Suprapubic skin (tissue), 4 donors: Measurements from ENCODE around the gene STX11. TPM values are rescaled to one million over a fixed set of nuclear protein-coding genes. Genes with fewer than 3 reads are reported as not detected.

Source experiments
- DNase-seq, 2 donors: peaks; one replicate each; pipeline ENCODE4 v3.0.0-alpha.2; 2019; ENCODE audit warnings: low spot score in 2 of 2
- H3K27ac ChIP-seq: fragments of 200-600 bp; sonication (generic); one replicate; pipeline ENCODE4 v1.5.1; 2019
- H3K27me3 ChIP-seq: fragments of 200-600 bp; sonication (generic); one replicate; pipeline ENCODE4 v1.5.1; 2019
- H3K36me3 ChIP-seq: fragments of 200-600 bp; sonication (generic); one replicate; pipeline ENCODE4 v1.5.1; 2019
- H3K4me1 ChIP-seq: fragments of 200-600 bp; sonication (generic); one replicate; pipeline ENCODE4 v1.5.1; 2019
- H3K4me3 ChIP-seq: fragments of 200-600 bp; sonication (generic); one replicate; pipeline ENCODE4 v1.5.1; 2019; ENCODE audit warnings: mild to moderate bottlenecking
- H3K9me3 ChIP-seq: fragments of 200-600 bp; sonication (generic); one replicate; pipeline ENCODE4 v1.5.1; 2019
- EP300 ChIP-seq: sonication (generic); formaldehyde crosslinking; IDR thresholded peaks from one replicate; pipeline ENCODE4 v1.6.1; 2017; ENCODE audit warnings: antibody characterized with exemption
- POLR2A ChIP-seq, 2 donors: fragments of 450-650 bp; IDR thresholded peaks; one replicate each; pipeline ENCODE4 v1.6.1; 2017; ENCODE audit warnings: antibody characterized with exemption in 2 of 2, mild to moderate bottlenecking in 2 of 2, moderate library complexity in 2 of 2
- POLR2AphosphoS5 ChIP-seq, 3 donors: sonication (generic); formaldehyde crosslinking; IDR thresholded peaks; one replicate each; pipeline ENCODE4 v1.6.1; 2017; ENCODE audit warnings: antibody characterized with exemption in 3 of 3
- WGBS: methylation state at CpG from one replicate; pipeline ENCODE4 v1.1.5; 2018; 5-methylcytosine and 5-hydroxymethylcytosine counted together
- total RNA-seq, 4 donors: library from RNA; depleted of rRNA; stranded (reverse); fragments of >200 nt; gene quantifications; one replicate each; pipeline ENCODE4 v1.1.0, GENCODE V29; 2016
- TF ChIP-seq, protein P1 (sequence below), 2 donors: fragments of 200-600 bp in 1 of 2; fragments of 450-650 bp in 1 of 2; sonication (generic) in 1 of 2; IDR thresholded peaks; one replicate each; pipeline ENCODE4 v1.5.1; 2016 to 2019; ENCODE audit warnings: antibody characterized with exemption in 2 of 2, mild to moderate bottlenecking in 1 of 2, moderate library complexity in 1 of 2

Gene STX11
- total RNA-seq, 4 donors from 2014 or later: 12.4 to 28.2 (median 17.3) TPM

DNA sequence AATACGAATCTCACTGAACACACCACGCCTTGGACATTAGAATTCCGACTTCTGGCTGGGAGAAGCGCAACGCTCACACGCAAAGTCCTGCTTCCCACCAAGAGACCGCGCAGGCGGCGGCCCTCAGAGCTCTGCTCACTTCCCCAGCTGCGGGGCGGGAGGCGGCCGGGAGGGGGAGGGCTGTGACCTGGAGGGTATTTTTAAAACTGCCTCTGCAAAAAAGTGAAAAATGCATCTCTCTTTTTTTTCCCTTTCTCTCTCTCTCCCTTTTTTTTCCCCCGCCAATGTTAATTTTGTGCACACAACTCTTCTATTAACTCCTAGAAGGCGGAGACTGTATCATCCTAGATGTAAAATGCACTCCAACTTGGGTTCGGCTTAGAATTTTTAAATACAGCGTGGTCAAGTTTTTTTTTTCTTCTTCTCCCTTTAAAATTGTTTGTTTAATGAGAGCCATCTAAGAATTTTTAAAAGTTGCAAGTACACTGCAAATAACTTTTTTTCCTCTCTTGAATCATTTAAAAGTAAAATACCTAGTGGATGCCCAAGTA lies 66.4 kb downstream of the STX11 start:
- TF ChIP-seq EP300 (no peak), POLR2AphosphoS5 (IDR thresholded peaks at IDR 0.05) (no peak), POLR2A (IDR thresholded peaks at IDR 0.05) (no peak)
- TF ChIP-seq, protein P1, sequence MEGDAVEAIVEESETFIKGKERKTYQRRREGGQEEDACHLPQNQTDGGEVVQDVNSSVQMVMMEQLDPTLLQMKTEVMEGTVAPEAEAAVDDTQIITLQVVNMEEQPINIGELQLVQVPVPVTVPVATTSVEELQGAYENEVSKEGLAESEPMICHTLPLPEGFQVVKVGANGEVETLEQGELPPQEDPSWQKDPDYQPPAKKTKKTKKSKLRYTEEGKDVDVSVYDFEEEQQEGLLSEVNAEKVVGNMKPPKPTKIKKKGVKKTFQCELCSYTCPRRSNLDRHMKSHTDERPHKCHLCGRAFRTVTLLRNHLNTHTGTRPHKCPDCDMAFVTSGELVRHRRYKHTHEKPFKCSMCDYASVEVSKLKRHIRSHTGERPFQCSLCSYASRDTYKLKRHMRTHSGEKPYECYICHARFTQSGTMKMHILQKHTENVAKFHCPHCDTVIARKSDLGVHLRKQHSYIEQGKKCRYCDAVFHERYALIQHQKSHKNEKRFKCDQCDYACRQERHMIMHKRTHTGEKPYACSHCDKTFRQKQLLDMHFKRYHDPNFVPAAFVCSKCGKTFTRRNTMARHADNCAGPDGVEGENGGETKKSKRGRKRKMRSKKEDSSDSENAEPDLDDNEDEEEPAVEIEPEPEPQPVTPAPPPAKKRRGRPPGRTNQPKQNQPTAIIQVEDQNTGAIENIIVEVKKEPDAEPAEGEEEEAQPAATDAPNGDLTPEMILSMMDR (IDR thresholded peaks at IDR 0.05): no peak
- WGBS: 8% methylated on average over 18 of the region's 18 CpGs
- no peaks in the 10 kb centered on the region for H3K27me3 ChIP-seq
- peak overlapping the region; percentile 85 for H3K27ac ChIP-seq
- H3K9me3 ChIP-seq: peaks cover 5% of the 10 kb centered on the region
- peaks cover 16% of the 10 kb centered on the region for H3K4me1 ChIP-seq
- peak overlapping the region; percentile 58 for H3K4me3 ChIP-seq
- H3K36me3 ChIP-seq: no peaks in the 10 kb centered on the region
- DNase-seq: no peak

DNA sequence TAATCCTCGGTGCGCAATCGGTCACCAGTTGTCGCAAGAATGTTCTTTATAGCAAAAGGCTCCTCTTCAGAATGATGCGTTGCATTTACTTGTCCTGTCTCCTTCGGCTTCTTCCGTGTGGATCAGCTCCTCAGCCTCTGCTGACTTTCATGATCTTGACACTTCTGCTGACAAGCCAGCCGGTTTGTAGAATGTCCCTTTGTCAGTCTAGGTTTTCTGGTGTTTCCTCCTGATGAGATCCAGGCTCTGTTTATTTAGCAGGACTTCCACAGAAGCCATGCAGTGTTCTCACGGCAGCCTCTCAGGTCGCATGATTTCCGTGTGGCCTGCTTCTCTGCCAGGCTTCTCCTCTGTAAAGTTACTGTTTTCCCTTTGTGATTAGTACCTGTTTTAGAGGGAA lies 66.9 kb downstream of the STX11 start:
- Histone ChIP-seq H3K4me3 (peak overlapping the region; percentile 58), H3K27me3 (no peaks in the 10 kb centered on the region), H3K9me3 (peaks cover 5% of the 10 kb centered on the region), H3K36me3 (no peaks in the 10 kb centered on the region), H3K27ac (peak overlapping the region; percentile 85), H3K4me1 (peaks cover 16% of the 10 kb centered on the region)
- WGBS: 63% methylated on average over 11 of the region's 11 CpGs
- TF ChIP-seq POLR2AphosphoS5 (IDR thresholded peaks at IDR 0.05): no peak
- TF ChIP-seq, protein P1 (IDR thresholded peaks at IDR 0.05): no peak
- TF ChIP-seq EP300: no peak
- no peak for TF ChIP-seq POLR2A (IDR thresholded peaks at IDR 0.05)
- no peak for DNase-seq

DNA sequence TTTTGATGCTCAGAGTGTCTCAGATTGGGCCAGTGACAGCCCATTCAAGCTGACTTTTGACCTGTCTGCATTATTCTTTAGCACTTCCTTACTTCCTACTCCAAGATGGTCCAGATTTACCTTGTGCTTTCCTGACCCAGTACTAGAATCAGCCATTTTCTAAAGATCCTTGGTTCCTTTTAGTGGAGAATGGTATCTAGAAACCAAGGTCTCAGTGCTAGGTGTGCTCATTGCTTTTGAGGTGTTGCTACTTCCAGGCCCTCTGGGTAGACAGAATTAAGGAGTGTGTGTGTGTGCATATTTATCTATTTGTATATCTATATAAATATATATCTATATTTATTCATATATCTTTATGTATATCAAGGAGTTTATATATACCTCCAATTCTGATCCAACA lies 67.5 kb downstream of the STX11 start:
- H3K36me3 ChIP-seq: no peaks in the 10 kb centered on the region
- peaks cover 16% of the 10 kb centered on the region for H3K4me1 ChIP-seq
- no peaks in the 10 kb centered on the region for H3K27me3 ChIP-seq
- no peak for DNase-seq
- no peak overlapping the region for H3K4me3 ChIP-seq
- peak overlapping the region; percentile 85 for H3K27ac ChIP-seq
- TF ChIP-seq EP300: no peak
- no peak for TF ChIP-seq POLR2A (IDR thresholded peaks at IDR 0.05)
- TF ChIP-seq, protein P1 (IDR thresholded peaks at IDR 0.05): no peak
- TF ChIP-seq POLR2AphosphoS5 (IDR thresholded peaks at IDR 0.05): no peak
- peaks cover 5% of the 10 kb centered on the region for H3K9me3 ChIP-seq

DNA sequence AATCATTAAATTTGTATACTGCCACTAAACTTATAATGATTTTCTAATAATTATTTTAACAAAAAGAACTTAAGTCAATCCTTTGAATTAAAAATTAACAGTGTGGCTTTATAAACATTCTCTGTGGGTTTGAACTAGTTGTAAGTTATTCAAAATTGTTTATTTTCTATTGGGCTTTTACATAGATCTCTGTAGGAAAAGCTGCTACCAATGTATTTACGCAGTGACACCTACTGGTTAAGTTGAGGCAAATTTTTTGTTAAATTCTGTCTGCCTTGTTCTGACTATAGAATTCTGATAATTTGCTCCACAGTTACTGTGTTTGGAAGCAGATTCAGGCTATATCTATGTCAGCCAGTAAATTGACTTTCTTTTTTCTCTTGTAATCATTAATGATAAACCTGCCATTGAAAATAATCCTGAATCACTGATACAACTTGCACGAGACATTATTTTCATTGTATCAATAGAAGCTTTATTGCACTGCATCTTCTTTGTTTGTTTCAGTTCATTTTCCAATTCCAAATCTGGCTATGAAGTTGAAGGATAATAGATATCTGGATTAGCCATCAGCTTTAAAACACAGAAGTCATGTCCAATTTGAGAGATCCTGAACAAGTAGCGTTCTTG lies 68.9 kb downstream of the STX11 start:
- TF ChIP-seq, protein P1 (IDR thresholded peaks at IDR 0.05): peak; percentile 20 to 30
- TF ChIP-seq POLR2AphosphoS5 (IDR thresholded peaks at IDR 0.05): no peak
- H3K27me3 ChIP-seq: no peaks in the 10 kb centered on the region
- 72% methylated on average over 3 of the region's 3 CpGs for WGBS
- H3K9me3 ChIP-seq: no peaks in the 10 kb centered on the region
- DNase-seq: no peak
- no peak overlapping the region for H3K4me3 ChIP-seq
- peaks cover 16% of the 10 kb centered on the region for H3K4me1 ChIP-seq
- H3K27ac ChIP-seq: no peak overlapping the region
- no peaks in the 10 kb centered on the region for H3K36me3 ChIP-seq

DNA sequence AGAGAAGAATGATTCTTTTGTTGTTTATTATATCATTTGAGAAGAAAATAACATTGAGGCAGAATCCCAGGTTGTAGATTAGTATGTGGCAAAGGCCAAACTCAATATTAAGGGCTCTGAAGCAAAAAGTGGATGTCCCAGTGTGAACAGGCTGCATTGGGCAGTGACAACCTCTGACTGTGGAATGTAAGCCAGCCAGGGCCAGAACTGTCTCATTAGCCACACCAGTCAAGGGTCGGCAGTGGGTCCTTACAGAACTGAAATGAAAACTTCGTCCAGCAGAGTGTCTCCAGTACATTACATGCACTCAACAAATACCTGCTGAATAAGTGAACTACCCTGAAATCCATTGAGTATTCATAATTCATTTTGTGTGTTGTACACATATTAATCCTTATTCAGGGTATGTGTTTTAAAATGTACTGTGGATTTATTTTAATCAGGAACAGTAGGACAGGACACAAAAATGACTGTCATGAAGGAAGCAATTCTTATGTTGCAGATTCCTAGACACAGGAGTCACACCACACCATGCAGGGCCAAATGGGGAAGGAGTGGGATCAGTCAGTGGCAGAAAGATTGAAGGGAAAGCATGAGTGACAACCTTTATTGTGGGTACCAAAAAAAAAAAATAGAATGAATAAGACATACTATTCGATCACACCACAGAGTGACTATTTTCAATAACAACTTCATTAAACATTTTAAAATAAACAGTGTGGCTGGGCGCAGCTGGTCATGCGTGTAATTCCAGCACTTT lies 69.9 kb downstream of the STX11 start:
- no peak overlapping the region for H3K27ac ChIP-seq
- H3K9me3 ChIP-seq: no peaks in the 10 kb centered on the region
- 91% methylated on average over 5 of the region's 5 CpGs for WGBS
- H3K36me3 ChIP-seq: no peaks in the 10 kb centered on the region
- no peaks in the 10 kb centered on the region for H3K27me3 ChIP-seq
- peaks cover 10% of the 10 kb centered on the region for H3K4me1 ChIP-seq
- TF ChIP-seq POLR2AphosphoS5 (IDR thresholded peaks at IDR 0.05): no peak
- TF ChIP-seq, protein P1 (IDR thresholded peaks at IDR 0.05): no peak
- TF ChIP-seq POLR2A (IDR thresholded peaks at IDR 0.05): no peak
- TF ChIP-seq EP300: no peak
- H3K4me3 ChIP-seq: no peak overlapping the region
- no peak for DNase-seq
